GM19023 (cell line): ENCODE results near the gene SSH2.

Experiments used
- ATAC-seq: cut with Tn5 transposase; IDR thresholded peaks from one replicate; pipeline ENCODE4 v1.9.1; 2021; ENCODE audit warnings: mild to moderate bottlenecking, moderate library complexity; ENCODE audit not compliant: unreplicated experiment

Gene SSH2

GRCh38 chr17:29839656-29840055, 90.4 kb downstream of the SSH2 start:
- ATAC-seq: no peak

- ATAC-seq: no peak
Measured at GRCh38 chr17:29838961-29839360, 91.1 kb downstream of the SSH2 start.

- ATAC-seq: no peak
Measured at GRCh38 chr17:29837531-29837930, 92.5 kb downstream of the SSH2 start.

GRCh38 chr17:29836643-29837042, 93.4 kb downstream of the SSH2 start:
- ATAC-seq: no peak

- no peak for ATAC-seq
Measured at GRCh38 chr17:29835435-29836351, 94.3 kb downstream of the SSH2 start.

GRCh38 chr17:29833801-29834200, 96.2 kb downstream of the SSH2 start:
- no peak for ATAC-seq

- no peak for ATAC-seq
Measured at GRCh38 chr17:29828676-29829284, 101.2 kb downstream of the SSH2 start.

GRCh38 chr17:29827179-29827578, 102.8 kb downstream of the SSH2 start:
- no peak for ATAC-seq

GRCh38 chr17:29826114-29826692, 103.8 kb downstream of the SSH2 start:
- ATAC-seq: no peak

GRCh38 chr17:29825604-29826003, 104.4 kb downstream of the SSH2 start:
- ATAC-seq: no peak

GRCh38 chr17:29821897-29822296, 108.1 kb downstream of the SSH2 start:
- ATAC-seq: no peak

- no peak for ATAC-seq
Measured at GRCh38 chr17:29820425-29820824, 109.6 kb downstream of the SSH2 start.

- no peak for ATAC-seq
Measured at GRCh38 chr17:29807520-29808361, 122.3 kb downstream of the SSH2 start.

- ATAC-seq: no peak
Measured at GRCh38 chr17:29802246-29802645, 127.8 kb downstream of the SSH2 start.

GRCh38 chr17:29800457-29800856, 129.6 kb downstream of the SSH2 start:
- ATAC-seq: no peak

GRCh38 chr17:29796652-29797051, 133.4 kb downstream of the SSH2 start:
- ATAC-seq: no peak

GRCh38 chr17:29793501-29793900, 136.5 kb downstream of the SSH2 start:
- no peak for ATAC-seq

- no peak for ATAC-seq
Measured at GRCh38 chr17:29791336-29792080, 138.5 kb downstream of the SSH2 start.

- no peak for ATAC-seq
Measured at GRCh38 chr17:29789196-29790170, 140.5 kb downstream of the SSH2 start.
